ENCODE measurements around the gene LANCL3. TPM values are rescaled to one million over a fixed set of nuclear protein-coding genes. Genes with fewer than 3 reads are reported as not detected.

Gene LANCL3
- total RNA-seq, 4 donors from 2014 or later = 2.3 to 3.7 (median 2.7) TPM

GRCh38 chrX:37678574-37678973 is 107.1 kb downstream of the LANCL3 start:
- Histone ChIP-seq H3K27me3 (no peaks in the 10 kb centered on the region), H3K27ac (no peak overlapping the region), H3K9me3 (no peaks in the 10 kb centered on the region), H3K36me3 (no peaks in the 10 kb centered on the region), H3K4me3 (no peak overlapping the region), H3K4me1 (peaks cover 0 to 7% (median 0%) of the 10 kb centered on the region in 3 donors)
- WGBS, 2 donors (ENCODE audit: low coverage in 1 of 2) = 100% methylated on average over 1 of the region's 1 CpG; no CpG with 5 or more reads in 1 of the 2 donors
- ATAC-seq = no peak
- TF ChIP-seq CTCF (IDR thresholded peaks at IDR 0.05) (no peak), POLR2AphosphoS5 (IDR thresholded peaks at IDR 0.05) (no peak), EP300 (IDR thresholded peaks at IDR 0.05) (no peak), POLR2A (IDR thresholded peaks at IDR 0.05) (no peak)

GRCh38 chrX:37679230-37679629 is 107.8 kb downstream of the LANCL3 start:
- no peak for ATAC-seq
- 33 to 62% methylated on average over 1 of the region's 1 CpG for WGBS, 2 donors (ENCODE audit: low coverage in 1 of 2)
- no peak for TF ChIP-seq CTCF (IDR thresholded peaks at IDR 0.05)
- TF ChIP-seq POLR2AphosphoS5 (IDR thresholded peaks at IDR 0.05) = no peak
- H3K36me3 ChIP-seq = no peaks in the 10 kb centered on the region
- H3K9me3 ChIP-seq = no peaks in the 10 kb centered on the region
- H3K4me1 ChIP-seq = peaks cover 0 to 7% (median 0%) of the 10 kb centered on the region in 3 donors
- no peak overlapping the region for H3K4me3 ChIP-seq
- no peaks in the 10 kb centered on the region for H3K27me3 ChIP-seq
- H3K27ac ChIP-seq = peak overlapping the region in 1 of 4 donors; percentile 45

- peaks cover 0 to 12% (median 0%) of the 10 kb centered on the region in 3 donors for H3K4me1 ChIP-seq
- peak overlapping the region in 1 of 4 donors; percentile 45 for H3K27ac ChIP-seq
- ATAC-seq = no peak
- no peak overlapping the region for H3K4me3 ChIP-seq
- no peaks in the 10 kb centered on the region for H3K36me3 ChIP-seq
- WGBS, 2 donors (ENCODE audit: low coverage in 1 of 2) = no CpG with 5 or more reads among the region's 1 CpG
- no peaks in the 10 kb centered on the region for H3K9me3 ChIP-seq
- TF ChIP-seq POLR2AphosphoS5 (IDR thresholded peaks at IDR 0.05) (no peak), EP300 (IDR thresholded peaks at IDR 0.05) (no peak), POLR2A (IDR thresholded peaks at IDR 0.05) (no peak), CTCF (IDR thresholded peaks at IDR 0.05) (no peak)
- no peaks in the 10 kb centered on the region for H3K27me3 ChIP-seq
These were observed 108.4 kb downstream of the LANCL3 start for GRCh38 chrX:37679888-37680287.

GRCh38 chrX:37684426-37684825 is 113.0 kb downstream of the LANCL3 start:
- ATAC-seq = peak; percentile 69
- Histone ChIP-seq H3K27me3 (no peaks in the 10 kb centered on the region), H3K9me3 (no peaks in the 10 kb centered on the region), H3K36me3 (no peaks in the 10 kb centered on the region), H3K27ac (peak overlapping the region; percentile 88 to 92 (median 88)), H3K4me3 (no peak overlapping the region), H3K4me1 (peaks cover 0 to 19% (median 0%) of the 10 kb centered on the region in 3 donors)
- TF ChIP-seq POLR2A (IDR thresholded peaks at IDR 0.05) (no peak), POLR2AphosphoS5 (IDR thresholded peaks at IDR 0.05) (peak; percentile 37)

GRCh38 chrX:37684973-37685372 is 113.5 kb downstream of the LANCL3 start:
- peak overlapping the region; percentile 52 to 61 for H3K4me3 ChIP-seq
- ATAC-seq = peak; percentile 23
- no peaks in the 10 kb centered on the region for H3K9me3 ChIP-seq
- H3K27ac ChIP-seq = peak overlapping the region; percentile 88 to 92 (median 88)
- 40 to 62% methylated on average over 1 to 3 of the region's 3 CpGs for WGBS, 2 donors (ENCODE audit: low coverage in 1 of 2)
- H3K4me1 ChIP-seq = peaks cover 0 to 22% (median 0%) of the 10 kb centered on the region in 3 donors
- no peaks in the 10 kb centered on the region for H3K36me3 ChIP-seq
- H3K27me3 ChIP-seq = no peaks in the 10 kb centered on the region
- TF ChIP-seq POLR2A (IDR thresholded peaks at IDR 0.05) (no peak), CTCF (IDR thresholded peaks at IDR 0.05) (no peak), POLR2AphosphoS5 (IDR thresholded peaks at IDR 0.05) (no peak), EP300 (IDR thresholded peaks at IDR 0.05) (no peak)
